Measurements from ENCODE around the gene CACNG6. TPM values are rescaled to one million over a fixed set of nuclear protein-coding genes. Genes with fewer than 3 reads are reported as not detected.
"Not testable (repeated sequence)": the region's sequence is repeated elsewhere in the genome, so short reads cannot be mapped to it uniquely, and the experiment has no call there.

Gene CACNG6
- total RNA-seq, 1 donor from 2014 or later = 0.27 TPM

DNA sequence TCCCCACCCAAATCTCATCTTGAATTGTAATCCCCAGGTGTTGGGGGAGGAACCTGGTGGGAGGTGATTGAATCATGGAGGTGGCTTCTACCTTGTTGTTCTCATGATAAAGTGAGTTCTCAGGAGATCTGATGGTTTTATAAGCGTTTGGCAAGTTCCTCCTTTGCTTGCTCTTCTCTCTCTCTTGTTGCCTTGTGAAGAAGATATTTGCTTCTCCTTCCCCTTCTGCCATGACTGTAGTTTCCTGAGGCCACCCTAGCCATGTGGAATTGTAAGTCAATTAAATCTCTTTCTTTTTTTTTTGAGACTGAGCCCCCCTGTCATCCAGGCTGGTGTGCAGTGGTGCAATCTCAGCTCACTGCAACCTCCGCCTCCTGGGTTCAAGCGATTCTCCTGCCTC lies 37.9 kb downstream of the CACNG6 start:
- H3K9me3 Mint-ChIP-seq = no peaks in the 10 kb centered on the region
- DNase-seq (ENCODE audit: extremely low spot score, unreplicated experiment) = no peak
- TF ChIP-seq, protein P1, sequence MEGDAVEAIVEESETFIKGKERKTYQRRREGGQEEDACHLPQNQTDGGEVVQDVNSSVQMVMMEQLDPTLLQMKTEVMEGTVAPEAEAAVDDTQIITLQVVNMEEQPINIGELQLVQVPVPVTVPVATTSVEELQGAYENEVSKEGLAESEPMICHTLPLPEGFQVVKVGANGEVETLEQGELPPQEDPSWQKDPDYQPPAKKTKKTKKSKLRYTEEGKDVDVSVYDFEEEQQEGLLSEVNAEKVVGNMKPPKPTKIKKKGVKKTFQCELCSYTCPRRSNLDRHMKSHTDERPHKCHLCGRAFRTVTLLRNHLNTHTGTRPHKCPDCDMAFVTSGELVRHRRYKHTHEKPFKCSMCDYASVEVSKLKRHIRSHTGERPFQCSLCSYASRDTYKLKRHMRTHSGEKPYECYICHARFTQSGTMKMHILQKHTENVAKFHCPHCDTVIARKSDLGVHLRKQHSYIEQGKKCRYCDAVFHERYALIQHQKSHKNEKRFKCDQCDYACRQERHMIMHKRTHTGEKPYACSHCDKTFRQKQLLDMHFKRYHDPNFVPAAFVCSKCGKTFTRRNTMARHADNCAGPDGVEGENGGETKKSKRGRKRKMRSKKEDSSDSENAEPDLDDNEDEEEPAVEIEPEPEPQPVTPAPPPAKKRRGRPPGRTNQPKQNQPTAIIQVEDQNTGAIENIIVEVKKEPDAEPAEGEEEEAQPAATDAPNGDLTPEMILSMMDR (conservative IDR thresholded peaks at IDR 0.05) = no peak
- peaks cover 17% of the 10 kb centered on the region for H3K27me3 Mint-ChIP-seq
- H3K4me1 Mint-ChIP-seq (ENCODE audit: unreplicated experiment) = no peaks in the 10 kb centered on the region
- H3K27ac Mint-ChIP-seq = no peak overlapping the region
- H3K36me3 Mint-ChIP-seq = no peaks in the 10 kb centered on the region
- H3K4me3 Mint-ChIP-seq = no peak overlapping the region

DNA sequence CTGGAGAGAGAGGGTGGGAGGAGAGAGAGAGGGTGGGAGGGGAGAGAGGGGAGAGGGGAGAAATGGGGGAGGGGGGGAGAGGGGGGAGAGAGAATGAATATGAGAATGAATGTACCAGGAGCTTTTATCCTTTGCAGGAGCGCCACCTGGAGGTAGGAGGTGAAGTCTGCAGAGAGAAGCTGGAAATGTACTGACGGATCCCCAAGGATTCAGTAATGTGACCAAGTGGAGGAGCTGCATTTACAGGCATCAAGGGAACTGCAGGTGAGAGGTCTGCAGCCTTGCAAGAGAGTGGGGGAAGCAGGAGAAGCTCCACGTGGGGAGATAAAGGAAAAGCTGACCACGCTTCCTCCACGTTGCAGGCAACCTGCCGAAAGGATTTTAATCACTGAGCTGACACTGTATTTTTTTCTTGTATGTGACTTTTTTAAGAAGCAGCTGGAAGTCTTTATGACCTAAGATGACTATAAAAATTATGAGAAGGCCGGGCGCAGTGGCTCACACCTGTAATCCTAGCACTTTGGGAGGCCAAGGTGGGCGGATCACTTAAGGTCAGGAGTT lies 38.6 kb downstream of the CACNG6 start:
- Mint-ChIP-seq H3K9me3 (no peaks in the 10 kb centered on the region), H3K36me3 (no peaks in the 10 kb centered on the region), H3K27ac (no peak overlapping the region), H3K27me3 (peaks cover 17% of the 10 kb centered on the region), H3K4me3 (no peak overlapping the region), H3K4me1 (ENCODE audit: unreplicated experiment) (no peaks in the 10 kb centered on the region)
- DNase-seq (ENCODE audit: extremely low spot score, unreplicated experiment) = no peak
- TF ChIP-seq, protein P1 (conservative IDR thresholded peaks at IDR 0.05) = peak; percentile 77

GRCh38 chr19:54030895-54031586 lies 39.6 kb downstream of the CACNG6 start:
- DNase-seq (ENCODE audit: extremely low spot score, unreplicated experiment) = no peak
- peaks cover 17% of the 10 kb centered on the region for H3K27me3 Mint-ChIP-seq
- no peak overlapping the region for H3K27ac Mint-ChIP-seq
- no peaks in the 10 kb centered on the region for H3K36me3 Mint-ChIP-seq
- H3K4me1 Mint-ChIP-seq (ENCODE audit: unreplicated experiment) = no peaks in the 10 kb centered on the region
- H3K9me3 Mint-ChIP-seq = no peaks in the 10 kb centered on the region
- TF ChIP-seq, protein P1 (conservative IDR thresholded peaks at IDR 0.05) = peak; percentile 64
- H3K4me3 Mint-ChIP-seq = no peak overlapping the region

DNA sequence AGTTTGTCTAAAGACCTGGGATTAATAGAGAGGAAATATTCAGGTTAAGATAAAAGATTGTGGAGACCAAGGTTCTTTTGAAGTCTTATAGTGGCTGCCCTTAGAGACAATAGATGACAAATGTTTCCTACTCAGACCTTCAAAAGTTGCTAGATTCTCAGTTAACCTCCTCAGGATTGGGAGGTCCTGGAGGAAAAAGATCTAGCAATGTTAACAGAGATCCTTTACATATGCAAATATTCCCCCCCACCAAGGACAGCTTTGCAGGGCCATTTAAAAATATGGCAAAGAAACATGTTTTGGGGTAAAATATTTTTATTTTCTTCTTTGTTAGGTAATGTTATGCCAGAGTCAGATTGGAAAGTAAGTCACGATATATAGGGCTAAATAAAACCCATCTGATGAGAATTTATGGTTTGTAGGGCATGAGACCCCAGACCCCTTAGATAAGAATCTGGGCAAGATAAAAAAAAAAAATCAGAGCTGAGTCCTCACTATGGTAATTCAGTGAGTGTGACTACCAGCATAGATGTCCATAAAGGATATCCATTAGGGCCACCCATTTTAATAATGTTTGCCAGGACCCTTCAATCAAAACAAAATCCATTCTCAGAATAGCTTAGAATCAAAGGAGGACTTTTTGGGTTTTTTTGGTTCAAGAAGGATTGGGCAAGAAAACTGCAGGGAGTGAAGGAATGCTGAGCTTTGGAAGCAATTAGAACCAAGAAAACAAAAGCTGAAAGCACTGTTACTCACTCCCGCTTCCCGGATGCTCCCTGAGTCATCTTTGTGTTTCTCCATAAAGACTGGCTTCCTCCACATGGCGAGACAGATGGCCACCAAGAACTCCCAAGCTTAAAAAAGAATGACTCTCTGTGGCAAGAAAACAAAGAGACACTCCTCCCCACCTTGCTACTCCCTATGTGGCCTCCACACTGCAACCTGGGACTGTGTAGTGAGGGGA lies 44.1 kb downstream of the CACNG6 start:
- Mint-ChIP-seq H3K9me3 (no peaks in the 10 kb centered on the region), H3K4me1 (ENCODE audit: unreplicated experiment) (no peaks in the 10 kb centered on the region), H3K27ac (no peak overlapping the region), H3K4me3 (no peak overlapping the region), H3K27me3 (peaks cover 15% of the 10 kb centered on the region), H3K36me3 (no peaks in the 10 kb centered on the region)
- TF ChIP-seq, protein P1 (conservative IDR thresholded peaks at IDR 0.05) = no peak
- DNase-seq (ENCODE audit: extremely low spot score, unreplicated experiment) = no peak

DNA sequence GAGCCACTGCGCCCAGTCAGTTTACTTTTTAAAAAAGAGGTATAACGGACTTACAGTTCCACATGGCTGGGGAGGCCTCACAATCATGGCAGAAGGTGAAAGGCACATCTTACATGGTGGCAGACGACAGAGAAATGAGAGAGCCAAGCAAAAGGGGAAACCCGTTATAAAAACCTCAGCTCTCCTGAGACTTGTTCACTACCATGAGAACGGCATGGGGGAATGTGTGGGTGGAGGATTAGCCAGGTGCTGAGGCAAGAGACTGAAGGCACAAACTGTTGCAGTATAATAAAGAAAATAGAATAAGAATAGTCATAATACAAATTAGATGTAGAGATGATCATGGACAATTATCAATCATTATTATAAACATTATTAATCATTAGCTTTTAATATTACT lies 45.1 kb downstream of the CACNG6 start:
- H3K4me3 Mint-ChIP-seq; H3K4me1 Mint-ChIP-seq (ENCODE audit: unreplicated experiment); H3K27me3 Mint-ChIP-seq; H3K27ac Mint-ChIP-seq; H3K36me3 Mint-ChIP-seq; DNase-seq (ENCODE audit: extremely low spot score, unreplicated experiment); H3K9me3 Mint-ChIP-seq: not testable (repeated sequence)

DNA sequence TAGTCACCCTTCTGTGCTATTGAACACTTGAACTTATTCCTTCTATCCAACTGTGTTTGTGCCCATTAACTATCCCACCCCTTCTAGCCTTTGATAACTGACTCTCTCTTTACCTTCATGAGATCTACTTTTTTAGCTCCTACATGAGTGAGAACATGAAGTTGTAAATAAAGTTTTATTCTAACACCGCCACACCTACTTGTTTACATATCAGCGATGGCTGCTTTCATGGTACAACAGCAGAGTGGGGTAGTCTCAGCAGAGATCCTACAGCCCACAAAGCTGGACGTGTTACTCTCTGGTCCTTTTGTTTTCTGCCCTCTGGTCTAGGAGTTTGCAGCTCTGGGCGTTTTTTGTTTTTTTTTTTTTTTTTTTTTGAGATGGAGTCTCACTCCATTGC lies 48.6 kb downstream of the CACNG6 start:
- DNase-seq (ENCODE audit: extremely low spot score, unreplicated experiment) = no peak
- Mint-ChIP-seq H3K9me3 (no peaks in the 10 kb centered on the region), H3K27ac (no peak overlapping the region), H3K27me3 (peaks cover 31% of the 10 kb centered on the region), H3K4me1 (ENCODE audit: unreplicated experiment) (no peaks in the 10 kb centered on the region), H3K36me3 (no peaks in the 10 kb centered on the region), H3K4me3 (no peak overlapping the region)
- TF ChIP-seq, protein P1 (conservative IDR thresholded peaks at IDR 0.05) = no peak
